T follicular helper cell (primary cell): ENCODE measurements around the gene CLIC6.
"Not testable (repeated sequence)": the region's sequence is repeated elsewhere in the genome, so short reads cannot be mapped to it uniquely, and the experiment has no call there.

Source experiments
- DNase-seq: peaks from one replicate; pipeline ENCODE4 v3.0.0-alpha.2; 2020; ENCODE audit warnings: low read depth

CLIC6 gene

DNA sequence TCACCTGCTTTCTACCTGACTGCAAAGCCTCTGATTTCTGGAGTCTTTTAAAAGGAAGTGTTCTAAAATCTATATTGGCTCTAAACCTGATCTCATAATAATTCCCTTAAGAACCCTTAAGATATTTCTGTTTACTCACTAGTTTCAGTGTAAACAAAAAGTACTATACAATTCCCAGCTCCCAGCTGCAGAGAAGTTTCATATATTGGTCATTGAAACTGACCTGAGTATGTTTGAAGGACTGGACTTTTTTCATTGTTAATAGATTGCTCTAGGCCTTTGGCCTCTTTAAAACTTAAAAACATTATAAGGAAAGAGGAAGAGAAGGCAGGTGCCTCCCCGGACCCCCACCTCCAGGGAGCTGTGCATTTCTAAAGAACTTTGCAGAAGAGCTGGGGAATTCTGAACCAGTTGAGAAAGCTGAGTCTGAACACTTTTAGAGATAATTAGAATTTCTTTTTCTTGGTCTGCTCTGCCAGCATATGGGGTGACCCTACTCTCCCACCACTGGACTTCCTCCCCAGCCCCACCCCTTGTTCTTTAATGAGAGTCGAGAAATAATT is 23.7 kb downstream of the CLIC6 start:
- no peak for DNase-seq

GRCh38 chr21:34693192-34693810 is 24.5 kb downstream of the CLIC6 start:
- peak; percentile 15 for DNase-seq

- no peak for DNase-seq
These were observed 26.6 kb downstream of the CLIC6 start for GRCh38 chr21:34695434-34695833.

DNA sequence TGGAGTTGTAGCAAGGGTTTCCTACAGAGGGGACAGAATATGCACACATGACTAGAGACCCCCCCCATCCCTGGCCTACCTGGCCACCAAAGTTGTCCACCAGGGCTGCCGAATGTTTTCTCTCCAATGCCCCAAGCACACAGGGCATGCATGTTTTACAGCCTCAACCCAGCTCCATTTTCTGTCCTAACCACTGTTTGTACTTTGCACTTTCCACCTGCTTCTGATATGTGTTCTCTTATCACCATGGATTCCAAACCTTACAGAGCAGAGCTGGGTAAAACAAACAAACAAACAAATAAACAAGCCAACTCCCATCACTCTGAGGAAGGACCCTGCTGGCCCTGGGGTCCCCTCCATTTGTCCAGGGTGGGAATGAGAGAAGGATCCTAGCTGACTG is 27.3 kb downstream of the CLIC6 start:
- DNase-seq, result no peak

GRCh38 chr21:34697826-34698225 is 29.0 kb downstream of the CLIC6 start:
- DNase-seq, result no peak

- no peak for DNase-seq
These were observed 29.6 kb downstream of the CLIC6 start for GRCh38 chr21:34698270-34699015.

DNA sequence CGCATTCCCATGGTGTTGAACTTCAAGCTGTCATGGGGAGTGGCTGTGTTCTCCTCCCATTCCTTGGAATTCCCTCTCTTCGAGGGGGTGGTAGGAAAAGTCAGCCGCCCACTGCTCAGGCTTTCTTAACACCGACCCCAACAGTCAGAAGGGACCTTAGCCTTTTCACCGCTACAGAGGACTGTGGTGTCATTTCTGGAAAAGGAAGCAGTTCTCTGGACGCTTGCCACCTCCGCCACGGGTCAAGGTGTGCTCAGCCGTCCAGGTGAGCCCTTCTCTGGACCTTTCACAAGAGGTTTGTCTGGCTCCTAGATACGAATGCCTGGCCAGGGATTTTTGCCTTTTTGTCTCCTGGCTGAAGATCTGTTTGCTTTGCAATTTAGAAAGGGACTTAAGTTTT is 31.8 kb downstream of the CLIC6 start:
- DNase-seq, result no peak

DNA sequence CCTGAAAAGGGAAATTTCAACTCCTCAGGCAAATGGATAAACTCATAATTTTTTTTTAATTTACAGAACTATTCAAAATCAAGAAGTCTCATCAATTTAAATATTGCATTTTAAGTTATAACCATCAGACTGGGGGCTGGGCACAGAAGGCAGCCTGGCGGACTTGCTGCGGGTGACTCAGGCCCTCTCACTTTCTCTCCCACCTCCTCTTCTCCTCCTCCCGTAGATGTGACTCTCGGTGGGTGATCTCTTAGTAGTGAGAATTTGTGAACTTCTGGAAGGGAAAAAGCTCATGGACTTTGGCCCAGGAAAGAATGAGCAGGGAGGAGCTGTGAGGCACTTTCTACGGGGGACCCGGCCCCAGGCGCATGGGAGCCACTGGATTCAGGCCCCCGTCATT is 32.9 kb downstream of the CLIC6 start:
- no peak for DNase-seq

DNA sequence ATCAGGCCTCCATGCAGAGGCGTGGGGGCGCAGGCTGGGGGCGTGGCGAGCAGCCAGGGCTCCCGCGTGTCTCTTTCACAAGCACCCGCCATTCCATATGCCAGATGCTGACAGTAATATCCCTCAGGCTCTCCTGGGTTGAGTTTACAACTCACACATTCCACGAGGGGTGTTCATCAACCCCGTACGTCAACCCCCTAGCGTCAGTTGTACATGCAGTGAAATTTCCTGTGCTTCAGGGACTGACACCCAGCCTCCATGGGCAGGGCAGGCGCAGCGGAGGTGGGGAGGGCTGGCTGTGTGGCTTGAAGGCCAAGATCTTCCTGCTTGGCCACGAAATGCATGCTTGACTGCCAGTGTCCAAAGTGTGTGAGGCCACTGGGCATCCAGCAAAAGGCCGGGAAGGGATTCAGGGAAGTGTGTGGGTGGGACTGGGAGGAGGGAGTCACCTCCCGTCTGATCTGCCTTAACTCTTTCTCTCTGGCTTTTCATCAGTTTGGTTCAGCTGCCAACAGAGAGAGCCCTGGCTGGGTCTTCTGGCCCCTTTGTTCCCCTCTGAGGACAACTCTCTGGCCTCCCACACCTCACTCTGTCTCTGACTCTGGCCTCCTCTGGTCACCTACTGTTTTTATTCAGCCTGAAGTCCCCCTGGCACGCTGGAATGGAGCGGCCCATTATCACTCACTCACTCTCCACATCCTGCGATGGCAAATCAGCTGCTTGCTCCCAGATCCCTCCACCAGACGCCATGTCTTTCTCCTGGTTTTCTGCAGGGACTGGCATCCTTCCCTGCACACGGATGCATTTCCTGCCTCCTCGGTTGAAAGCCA is 33.8 kb downstream of the CLIC6 start:
- DNase-seq, result no peak

GRCh38 chr21:34703571-34703970 is 34.8 kb downstream of the CLIC6 start:
- DNase-seq, result no peak

DNA sequence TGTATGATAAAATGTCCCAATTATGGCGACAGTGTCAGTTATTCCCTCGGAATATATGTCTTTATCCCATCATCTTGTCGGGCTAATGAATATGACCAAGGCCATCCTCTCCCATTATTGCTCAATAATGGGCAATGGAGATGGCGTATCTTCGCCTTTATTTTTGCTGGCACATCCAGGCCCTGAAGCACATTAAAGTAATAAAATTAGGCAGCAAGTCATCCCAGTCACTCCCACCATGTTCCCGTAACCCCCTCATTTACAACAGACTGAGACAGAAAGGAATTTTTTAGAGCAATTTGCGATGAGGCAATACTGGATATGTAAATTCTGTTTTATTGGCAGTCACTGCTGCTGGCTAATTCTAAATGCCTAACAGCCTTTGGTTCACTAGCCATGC is 35.3 kb downstream of the CLIC6 start:
- no peak for DNase-seq

- DNase-seq, result no peak
These were observed 36.2 kb downstream of the CLIC6 start for GRCh38 chr21:34705011-34705410.

GRCh38 chr21:34706337-34706736 is 37.5 kb downstream of the CLIC6 start:
- DNase-seq, result no peak

- no peak for DNase-seq
These were observed 39.1 kb downstream of the CLIC6 start for GRCh38 chr21:34707876-34708325.

GRCh38 chr21:34713621-34714020 is 44.8 kb downstream of the CLIC6 start:
- no peak for DNase-seq

DNA sequence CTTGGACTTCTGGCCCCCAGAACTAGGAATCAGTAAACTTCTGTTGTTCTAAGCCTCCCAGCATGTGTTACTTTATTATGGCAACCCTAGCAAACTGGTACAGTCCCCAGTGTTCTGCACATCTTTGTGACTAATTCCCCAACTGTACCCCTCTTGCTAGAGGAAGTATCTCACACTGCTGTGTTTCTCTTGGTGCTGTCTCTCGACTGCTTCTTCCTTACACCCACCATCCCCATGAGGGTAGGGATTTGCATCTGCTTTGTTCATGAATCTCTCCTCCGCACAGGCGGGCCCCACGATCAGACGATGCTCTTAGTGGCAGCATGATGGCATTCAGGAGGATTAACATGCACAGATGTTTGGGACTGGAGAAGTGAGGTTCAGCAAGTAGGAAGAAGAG is 46.7 kb downstream of the CLIC6 start:
- DNase-seq, result no peak

DNA sequence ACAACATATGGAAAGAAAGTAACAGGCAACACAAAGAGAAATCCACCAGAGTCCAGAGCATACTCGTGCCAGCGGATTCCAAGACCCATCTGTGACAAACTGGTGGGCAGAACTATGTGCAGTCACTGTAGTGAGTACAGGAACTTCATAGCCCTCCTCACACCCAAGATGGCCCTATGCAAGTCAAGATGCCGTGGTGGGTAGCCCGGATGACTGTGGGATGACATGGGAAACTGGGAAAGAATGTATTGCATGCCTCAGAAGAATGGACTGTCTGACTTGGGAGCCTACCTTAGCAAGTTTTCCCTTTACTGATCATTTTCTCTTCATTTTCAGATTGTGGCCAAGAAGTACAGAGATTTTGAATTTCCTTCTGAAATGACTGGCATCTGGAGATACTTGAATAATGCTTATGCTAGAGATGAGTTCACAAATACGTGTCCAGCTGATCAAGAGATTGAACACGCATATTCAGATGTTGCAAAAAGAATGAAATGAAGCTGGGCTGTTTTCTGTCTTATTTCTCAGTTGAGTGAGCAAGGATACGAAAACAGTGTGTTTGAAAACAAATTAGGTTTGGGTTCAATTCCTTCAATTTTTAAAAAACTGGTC is 47.3 kb downstream of the CLIC6 start:
- DNase-seq, result no peak

- not testable (repeated sequence) for DNase-seq
These were observed 49.7 kb downstream of the CLIC6 start for GRCh38 chr21:34718529-34718928.

DNA sequence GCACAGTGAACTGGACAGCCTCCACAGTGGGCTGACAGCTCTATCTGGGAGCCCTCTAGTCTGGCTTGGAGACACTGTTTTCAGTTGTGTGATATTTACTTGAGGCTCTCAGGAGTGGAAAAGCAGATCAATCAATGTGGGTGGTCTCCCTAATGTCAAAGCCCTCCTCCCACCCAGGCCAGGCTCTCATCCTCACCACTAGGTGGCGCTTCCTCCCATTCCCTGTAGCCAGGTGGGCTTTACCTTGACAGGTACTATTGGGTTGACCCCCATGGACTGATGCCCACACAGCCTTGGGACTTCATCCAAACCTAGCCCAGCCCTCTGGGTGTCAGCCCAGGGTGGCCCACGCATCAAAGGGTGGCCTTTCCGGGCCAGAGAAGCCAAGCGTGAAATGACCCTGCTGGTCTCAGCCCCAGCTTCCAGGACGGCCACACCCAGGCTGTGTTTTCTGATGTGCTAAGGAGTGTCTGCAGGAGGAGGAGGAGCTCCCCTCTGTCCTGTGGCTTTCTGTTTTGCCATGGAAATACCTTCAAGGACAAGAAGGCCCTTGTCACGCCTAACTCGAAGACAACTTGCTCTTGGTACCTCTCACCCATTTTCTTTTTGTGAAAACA is 54.0 kb downstream of the CLIC6 start:
- peak; percentile 4 for DNase-seq

GRCh38 chr21:34724131-34724856 is 55.5 kb downstream of the CLIC6 start:
- DNase-seq, result no peak

- DNase-seq, result no peak
These were observed 56.0 kb downstream of the CLIC6 start for GRCh38 chr21:34724857-34725195.
